ENCODE data around the gene ITGA1. TPM values are rescaled to one million over a fixed set of nuclear protein-coding genes. Genes with fewer than 3 reads are reported as not detected.

Gene ITGA1
- total RNA-seq, 1 donor from 2014 or later: 3.0 TPM

DNA sequence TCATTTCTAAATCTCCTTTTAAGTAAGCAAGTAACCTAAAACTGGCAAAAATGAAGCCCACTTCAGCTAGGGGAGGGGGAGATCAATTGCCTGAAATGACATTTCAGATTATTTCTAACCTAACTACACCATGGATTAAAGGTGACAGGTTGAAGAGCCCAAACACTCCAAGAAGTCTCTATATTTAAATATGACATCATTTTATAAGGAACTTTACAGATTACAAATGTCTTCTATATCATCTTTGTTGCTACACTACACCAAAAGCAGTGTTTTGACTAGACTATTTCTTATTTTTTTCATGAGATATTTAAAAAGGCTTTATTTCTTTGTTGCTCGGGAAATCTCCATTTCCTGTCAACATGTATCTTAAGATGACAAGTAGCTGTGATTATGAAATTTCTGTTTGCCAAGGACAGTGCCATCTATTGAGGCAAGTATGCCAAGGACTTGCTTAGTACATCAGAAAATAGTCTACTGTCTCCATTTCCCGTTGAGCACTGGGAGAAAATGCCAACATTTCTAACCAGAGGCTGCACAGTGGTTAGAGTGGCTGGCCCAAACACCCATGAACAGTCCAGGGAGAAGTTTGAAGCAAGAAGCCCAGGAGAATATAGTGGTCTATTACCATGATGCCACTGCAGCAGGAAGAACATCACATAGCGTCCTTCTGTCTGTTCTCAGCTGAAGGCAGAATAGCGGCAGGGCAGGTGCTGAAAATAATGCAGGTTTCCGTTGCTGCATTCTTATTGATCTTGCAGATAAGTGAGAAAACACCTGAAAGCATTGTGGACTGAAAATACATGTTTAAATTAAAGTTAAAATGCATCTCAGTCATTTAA, 108.1 kb downstream of the ITGA1 start:
- TF ChIP-seq, protein P1, sequence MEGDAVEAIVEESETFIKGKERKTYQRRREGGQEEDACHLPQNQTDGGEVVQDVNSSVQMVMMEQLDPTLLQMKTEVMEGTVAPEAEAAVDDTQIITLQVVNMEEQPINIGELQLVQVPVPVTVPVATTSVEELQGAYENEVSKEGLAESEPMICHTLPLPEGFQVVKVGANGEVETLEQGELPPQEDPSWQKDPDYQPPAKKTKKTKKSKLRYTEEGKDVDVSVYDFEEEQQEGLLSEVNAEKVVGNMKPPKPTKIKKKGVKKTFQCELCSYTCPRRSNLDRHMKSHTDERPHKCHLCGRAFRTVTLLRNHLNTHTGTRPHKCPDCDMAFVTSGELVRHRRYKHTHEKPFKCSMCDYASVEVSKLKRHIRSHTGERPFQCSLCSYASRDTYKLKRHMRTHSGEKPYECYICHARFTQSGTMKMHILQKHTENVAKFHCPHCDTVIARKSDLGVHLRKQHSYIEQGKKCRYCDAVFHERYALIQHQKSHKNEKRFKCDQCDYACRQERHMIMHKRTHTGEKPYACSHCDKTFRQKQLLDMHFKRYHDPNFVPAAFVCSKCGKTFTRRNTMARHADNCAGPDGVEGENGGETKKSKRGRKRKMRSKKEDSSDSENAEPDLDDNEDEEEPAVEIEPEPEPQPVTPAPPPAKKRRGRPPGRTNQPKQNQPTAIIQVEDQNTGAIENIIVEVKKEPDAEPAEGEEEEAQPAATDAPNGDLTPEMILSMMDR (conservative IDR thresholded peaks at IDR 0.05): no peak
- Mint-ChIP-seq H3K4me3 (no peak overlapping the region), H3K36me3 (ENCODE audit: low read depth) (no peaks in the 10 kb centered on the region), H3K27ac (ENCODE audit: unreplicated experiment) (no peak overlapping the region), H3K4me1 (peaks cover 12% of the 10 kb centered on the region), H3K9me3 (no peaks in the 10 kb centered on the region), H3K27me3 (ENCODE audit: low read depth) (no peaks in the 10 kb centered on the region)
- DNase-seq (ENCODE audit: low read depth, low spot score): no peak

DNA sequence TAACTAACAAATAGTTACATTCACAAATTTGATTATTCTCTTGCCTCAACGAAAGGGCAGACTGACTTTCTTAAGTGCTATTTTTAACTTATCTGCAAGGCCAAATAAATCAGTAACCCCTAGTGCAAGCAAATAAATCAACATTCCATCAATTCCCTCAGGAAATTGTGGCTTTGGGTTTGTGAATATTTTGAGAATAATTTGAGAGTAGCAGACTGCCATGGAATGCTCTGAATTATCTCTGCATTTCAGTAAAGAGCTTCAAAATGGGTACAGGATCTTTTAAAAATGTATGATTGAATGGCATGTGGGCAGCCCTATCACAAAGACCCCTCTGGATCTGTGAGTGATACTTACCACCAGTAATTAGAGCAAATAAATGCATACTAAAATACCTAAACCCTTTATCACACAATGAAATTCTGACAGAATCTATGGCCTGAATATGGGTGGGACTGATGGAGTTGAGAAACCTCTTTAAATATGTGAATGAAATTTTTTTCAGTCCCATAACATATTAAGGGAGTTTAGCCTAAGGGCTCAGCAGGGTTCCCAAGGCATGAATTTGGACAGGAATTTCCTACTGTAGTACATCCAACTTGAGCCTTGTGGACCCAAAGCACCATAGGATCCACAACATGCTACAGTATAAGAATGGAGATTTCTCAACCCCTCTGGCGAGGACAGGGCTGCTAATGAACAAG, 109.0 kb downstream of the ITGA1 start:
- Mint-ChIP-seq H3K27ac (ENCODE audit: unreplicated experiment) (no peak overlapping the region), H3K4me1 (peaks cover 12% of the 10 kb centered on the region), H3K27me3 (ENCODE audit: low read depth) (no peaks in the 10 kb centered on the region), H3K36me3 (ENCODE audit: low read depth) (peaks cover 4% of the 10 kb centered on the region), H3K9me3 (no peaks in the 10 kb centered on the region), H3K4me3 (no peak overlapping the region)
- no peak for DNase-seq (ENCODE audit: low read depth, low spot score)
- TF ChIP-seq, protein P1 (conservative IDR thresholded peaks at IDR 0.05): no peak

DNA sequence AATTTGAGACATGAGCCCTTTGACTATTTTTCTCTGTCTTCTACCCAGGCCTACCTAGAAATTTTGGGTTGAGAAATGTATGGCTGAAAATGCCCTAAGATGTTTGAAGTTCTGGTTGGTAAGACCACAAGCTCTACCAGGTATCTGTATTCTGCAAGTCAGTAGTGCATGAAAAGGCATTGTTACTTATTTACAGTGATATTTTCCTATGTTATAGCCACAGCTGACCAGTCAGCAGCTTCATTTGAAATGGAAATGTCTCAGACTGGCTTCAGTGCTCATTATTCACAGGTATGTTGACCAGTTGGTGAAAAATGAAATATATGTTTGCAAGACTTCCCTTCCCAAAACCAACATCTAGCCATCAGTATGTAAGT, 109.5 kb downstream of the ITGA1 start:
- TF ChIP-seq, protein P1 (conservative IDR thresholded peaks at IDR 0.05): no peak
- H3K36me3 Mint-ChIP-seq (ENCODE audit: low read depth): peaks cover 4% of the 10 kb centered on the region
- no peak overlapping the region for H3K27ac Mint-ChIP-seq (ENCODE audit: unreplicated experiment)
- no peak overlapping the region for H3K4me3 Mint-ChIP-seq
- H3K4me1 Mint-ChIP-seq: peaks cover 12% of the 10 kb centered on the region
- DNase-seq (ENCODE audit: low read depth, low spot score): no peak
- no peaks in the 10 kb centered on the region for H3K27me3 Mint-ChIP-seq (ENCODE audit: low read depth)
- no peaks in the 10 kb centered on the region for H3K9me3 Mint-ChIP-seq

DNA sequence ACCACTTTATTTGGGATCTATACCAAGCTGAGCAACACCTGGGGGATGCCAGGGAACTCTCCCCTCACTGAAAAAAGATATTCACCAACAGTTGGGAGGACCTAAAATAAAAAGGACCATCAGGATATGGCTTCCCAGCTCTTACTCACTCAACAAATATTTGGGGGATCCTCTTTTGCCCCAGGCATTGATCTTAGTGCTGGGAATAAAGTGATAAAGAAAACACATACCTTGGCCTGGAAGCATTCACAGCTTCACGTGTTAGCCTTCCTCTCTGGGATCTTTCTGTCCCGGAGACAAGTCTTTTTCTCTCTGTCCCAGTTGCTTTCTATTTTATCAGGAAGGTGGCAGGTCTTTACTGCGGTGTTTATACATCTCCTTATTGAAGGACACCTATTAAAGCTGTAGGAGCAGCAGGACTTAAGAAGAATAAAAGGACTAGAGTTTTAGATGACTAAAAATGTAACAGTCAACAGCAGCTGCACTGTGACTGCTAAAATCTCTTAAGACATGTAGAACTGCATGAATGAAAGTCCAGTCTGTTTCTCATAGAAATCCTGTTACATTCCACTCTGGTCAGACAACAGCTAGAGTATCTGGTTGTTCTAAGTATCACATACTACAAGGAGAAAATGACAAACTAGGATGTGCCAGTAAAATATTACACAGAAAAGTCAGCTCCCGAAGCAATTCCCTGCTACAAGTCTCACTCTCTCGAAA, 111.4 kb downstream of the ITGA1 start:
- DNase-seq (ENCODE audit: low read depth, low spot score): no peak
- Mint-ChIP-seq H3K9me3 (no peaks in the 10 kb centered on the region), H3K4me3 (no peak overlapping the region), H3K27me3 (ENCODE audit: low read depth) (no peaks in the 10 kb centered on the region), H3K27ac (ENCODE audit: unreplicated experiment) (no peak overlapping the region), H3K36me3 (ENCODE audit: low read depth) (peaks cover 4% of the 10 kb centered on the region), H3K4me1 (peaks cover 5% of the 10 kb centered on the region)
- TF ChIP-seq, protein P1 (conservative IDR thresholded peaks at IDR 0.05): no peak

DNA sequence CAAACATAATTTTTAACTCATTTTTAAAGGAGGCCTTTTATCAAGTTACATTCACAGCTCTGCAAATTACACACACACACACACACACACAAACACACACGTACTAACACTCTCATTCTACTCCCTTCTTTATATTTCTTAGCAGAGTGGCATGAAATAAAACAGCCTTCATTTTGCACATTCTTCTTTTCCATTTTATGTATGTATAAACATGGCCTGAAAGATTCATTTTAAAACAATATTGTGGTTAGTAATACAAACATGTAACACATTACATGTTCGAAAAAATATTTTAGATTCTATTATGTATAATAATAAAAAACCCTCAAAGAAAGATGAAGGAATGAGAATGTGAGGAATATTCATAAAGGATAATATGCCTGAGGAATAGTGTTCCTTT, 115.4 kb downstream of the ITGA1 start:
- H3K36me3 Mint-ChIP-seq (ENCODE audit: low read depth): peaks cover 4% of the 10 kb centered on the region
- no peak overlapping the region for H3K4me3 Mint-ChIP-seq
- no peaks in the 10 kb centered on the region for H3K4me1 Mint-ChIP-seq

More for the DNA sequence above, 115.4 kb downstream of the ITGA1 start:
- no peak for DNase-seq (ENCODE audit: low read depth, low spot score)
- TF ChIP-seq, protein P1 (conservative IDR thresholded peaks at IDR 0.05): no peak
- Mint-ChIP-seq H3K9me3 (no peaks in the 10 kb centered on the region), H3K27ac (ENCODE audit: unreplicated experiment) (no peak overlapping the region), H3K27me3 (ENCODE audit: low read depth) (no peaks in the 10 kb centered on the region)

Data from neural crest cell (in vitro differentiated cells).